ENCODE measurements around the gene LINC00237. TPM values are rescaled to one million over a fixed set of nuclear protein-coding genes. Genes with fewer than 3 reads are reported as not detected.

LINC00237 gene
- total RNA-seq, 6 donors from 2014 or later, result not detected

DNA sequence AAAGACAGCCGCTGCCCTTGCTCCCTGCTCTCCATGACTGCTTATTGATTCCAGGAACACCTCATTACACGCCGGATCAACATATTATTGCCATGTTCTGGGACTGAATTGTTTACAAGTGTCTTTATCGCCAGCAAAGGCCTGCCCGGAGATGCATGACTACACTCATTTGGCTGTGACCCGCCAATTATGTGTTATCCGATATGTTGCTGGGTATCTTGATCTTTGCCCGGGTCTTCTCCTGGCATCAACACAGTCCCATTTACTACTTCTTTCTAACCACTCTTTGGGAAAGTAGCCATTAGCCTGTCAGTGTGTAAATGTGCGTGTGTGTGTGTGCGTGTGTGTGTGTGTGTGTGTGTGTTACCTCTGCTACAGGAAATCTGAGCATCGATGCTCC lies 15.4 kb downstream of the LINC00237 start:
- ATAC-seq (ENCODE audit: low FRiP score in 2 of 2) (no peak), DNase-seq (no peak)
- Histone ChIP-seq H3K4me3 (no peak overlapping the region), H3K36me3 (no peaks in the 10 kb centered on the region), H3K9me3 (no peaks in the 10 kb centered on the region), H3K27ac (no peak overlapping the region), H3K27me3 (peaks cover 0 to 7% (median 0%) of the 10 kb centered on the region in 4 donors), H3K4me1 (no peaks in the 10 kb centered on the region)
- 55 to 69% methylated on average over 11 of the region's 11 CpGs for WGBS, 2 donors
- no peak for TF ChIP-seq POLR2AphosphoS5 (IDR thresholded peaks at IDR 0.05)
- TF ChIP-seq CTCF (IDR thresholded peaks at IDR 0.05), result no peak

DNA sequence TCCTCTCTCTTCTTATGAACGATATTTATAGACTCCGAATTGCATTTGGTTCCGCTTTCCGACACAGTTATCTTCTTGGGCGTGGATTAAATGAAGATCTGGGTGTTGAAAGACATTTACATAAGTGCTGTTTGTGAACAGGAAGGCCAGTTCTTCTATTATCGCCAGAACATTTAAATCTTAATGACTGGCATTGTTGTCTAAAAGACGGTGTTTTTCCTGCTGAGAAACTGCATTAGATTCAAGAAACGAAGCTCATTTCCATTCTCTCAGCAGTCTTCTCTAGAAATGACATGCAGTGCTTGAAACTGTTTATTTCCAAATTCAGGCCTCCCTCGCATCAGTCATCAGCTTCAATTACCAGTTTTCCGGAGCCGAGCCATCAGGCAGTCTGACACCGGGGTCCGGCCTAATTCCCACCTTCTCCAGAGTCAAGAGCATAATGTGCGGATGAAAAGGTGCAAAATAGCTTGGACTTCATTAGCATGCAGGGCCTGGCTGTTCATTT lies 16.0 kb downstream of the LINC00237 start:
- H3K4me3 ChIP-seq, result no peak overlapping the region
- DNase-seq (no peak), ATAC-seq (ENCODE audit: low FRiP score in 2 of 2) (no peak)
- no peaks in the 10 kb centered on the region for H3K36me3 ChIP-seq
- H3K9me3 ChIP-seq, result no peaks in the 10 kb centered on the region
- H3K27ac ChIP-seq, result no peak overlapping the region
- peaks cover 0 to 7% (median 0%) of the 10 kb centered on the region in 4 donors for H3K27me3 ChIP-seq
- 32 to 37% methylated on average over 14 of the region's 14 CpGs for WGBS, 2 donors
- TF ChIP-seq POLR2AphosphoS5 (IDR thresholded peaks at IDR 0.05) (no peak), POLR2A (IDR thresholded peaks at IDR 0.05) (no peak)
- H3K4me1 ChIP-seq, result no peaks in the 10 kb centered on the region

GRCh38 chr20:21089391-21089790 lies 16.8 kb downstream of the LINC00237 start:
- no peak for ATAC-seq (ENCODE audit: low FRiP score in 2 of 2)
- DNase-seq, result no peak
- WGBS, 2 donors, result 49 to 51% methylated on average over 8 of the region's 8 CpGs
- Histone ChIP-seq H3K9me3 (no peaks in the 10 kb centered on the region), H3K27ac (no peak overlapping the region), H3K4me1 (no peaks in the 10 kb centered on the region), H3K4me3 (no peak overlapping the region), H3K36me3 (no peaks in the 10 kb centered on the region), H3K27me3 (peaks cover 0 to 7% (median 0%) of the 10 kb centered on the region in 4 donors)
- TF ChIP-seq EP300 (IDR thresholded peaks at IDR 0.05), result no peak
- TF ChIP-seq CTCF (IDR thresholded peaks at IDR 0.05), result no peak
- no peak for TF ChIP-seq POLR2A (IDR thresholded peaks at IDR 0.05)
- TF ChIP-seq POLR2AphosphoS5 (IDR thresholded peaks at IDR 0.05), result no peak

- no peak for TF ChIP-seq POLR2AphosphoS5 (IDR thresholded peaks at IDR 0.05)
- TF ChIP-seq EP300 (IDR thresholded peaks at IDR 0.05), result no peak
- no peak for TF ChIP-seq POLR2A (IDR thresholded peaks at IDR 0.05)
- TF ChIP-seq CTCF (IDR thresholded peaks at IDR 0.05), result no peak
- ATAC-seq (ENCODE audit: low FRiP score in 2 of 2) (no peak), DNase-seq (no peak)
- Histone ChIP-seq H3K9me3 (no peaks in the 10 kb centered on the region), H3K4me3 (no peak overlapping the region), H3K27ac (no peak overlapping the region), H3K27me3 (peaks cover 0 to 7% (median 0%) of the 10 kb centered on the region in 4 donors), H3K4me1 (no peaks in the 10 kb centered on the region), H3K36me3 (no peaks in the 10 kb centered on the region)
- WGBS, 2 donors, result 80% methylated on average over 9 of the region's 9 CpGs
These were observed 18.2 kb downstream of the LINC00237 start for GRCh38 chr20:21087862-21088540.

DNA sequence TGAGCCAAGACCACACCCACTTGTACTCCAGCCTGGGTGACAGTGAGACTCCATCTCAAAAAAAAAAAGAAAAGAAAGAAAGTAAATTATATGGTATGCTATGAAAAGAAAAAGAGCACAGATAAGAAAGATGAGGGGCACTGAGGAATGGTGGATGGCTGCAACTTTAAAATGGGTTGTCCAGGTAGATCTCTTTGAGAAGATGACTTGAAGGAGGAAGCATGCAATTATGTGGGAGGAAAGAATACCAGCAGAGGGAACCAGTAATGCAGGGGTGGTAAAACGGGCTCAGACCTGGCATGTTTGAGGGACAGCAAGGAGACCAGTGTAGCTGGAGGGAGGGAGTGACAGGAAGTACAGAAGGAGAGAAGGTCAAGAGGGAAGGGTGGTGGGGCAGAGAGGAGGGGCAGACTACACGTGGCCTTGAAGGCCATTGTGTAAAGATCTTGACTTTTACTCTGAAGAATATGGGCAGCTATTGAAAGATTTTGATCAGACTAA lies 22.3 kb downstream of the LINC00237 start:
- no peak overlapping the region for H3K4me3 ChIP-seq
- no peak overlapping the region for H3K27ac ChIP-seq
- H3K4me1 ChIP-seq, result no peaks in the 10 kb centered on the region
- H3K36me3 ChIP-seq, result no peaks in the 10 kb centered on the region
- DNase-seq (no peak), ATAC-seq (ENCODE audit: low FRiP score in 2 of 2) (no peak)
- H3K9me3 ChIP-seq, result no peaks in the 10 kb centered on the region
- WGBS, 2 donors, result 20 to 44% methylated on average over 2 of the region's 2 CpGs
- peaks cover 0 to 2% (median 0%) of the 10 kb centered on the region in 4 donors for H3K27me3 ChIP-seq
- TF ChIP-seq POLR2AphosphoS5 (IDR thresholded peaks at IDR 0.05) (no peak), EP300 (IDR thresholded peaks at IDR 0.05) (no peak), CTCF (IDR thresholded peaks at IDR 0.05) (no peak), POLR2A (IDR thresholded peaks at IDR 0.05) (no peak)
